ENCODE data around the gene LDB1. TPM values are rescaled to one million over a fixed set of nuclear protein-coding genes. Genes with fewer than 3 reads are reported as not detected.

LDB1 gene
- total RNA-seq, 1 donor from 2014 or later = 28.9 TPM

GRCh38 chr10:102112210-102112817 is 7.9 kb downstream of the LDB1 start:
- no peak for ATAC-seq

GRCh38 chr10:102111276-102111675 is 8.9 kb downstream of the LDB1 start:
- ATAC-seq = no peak

DNA sequence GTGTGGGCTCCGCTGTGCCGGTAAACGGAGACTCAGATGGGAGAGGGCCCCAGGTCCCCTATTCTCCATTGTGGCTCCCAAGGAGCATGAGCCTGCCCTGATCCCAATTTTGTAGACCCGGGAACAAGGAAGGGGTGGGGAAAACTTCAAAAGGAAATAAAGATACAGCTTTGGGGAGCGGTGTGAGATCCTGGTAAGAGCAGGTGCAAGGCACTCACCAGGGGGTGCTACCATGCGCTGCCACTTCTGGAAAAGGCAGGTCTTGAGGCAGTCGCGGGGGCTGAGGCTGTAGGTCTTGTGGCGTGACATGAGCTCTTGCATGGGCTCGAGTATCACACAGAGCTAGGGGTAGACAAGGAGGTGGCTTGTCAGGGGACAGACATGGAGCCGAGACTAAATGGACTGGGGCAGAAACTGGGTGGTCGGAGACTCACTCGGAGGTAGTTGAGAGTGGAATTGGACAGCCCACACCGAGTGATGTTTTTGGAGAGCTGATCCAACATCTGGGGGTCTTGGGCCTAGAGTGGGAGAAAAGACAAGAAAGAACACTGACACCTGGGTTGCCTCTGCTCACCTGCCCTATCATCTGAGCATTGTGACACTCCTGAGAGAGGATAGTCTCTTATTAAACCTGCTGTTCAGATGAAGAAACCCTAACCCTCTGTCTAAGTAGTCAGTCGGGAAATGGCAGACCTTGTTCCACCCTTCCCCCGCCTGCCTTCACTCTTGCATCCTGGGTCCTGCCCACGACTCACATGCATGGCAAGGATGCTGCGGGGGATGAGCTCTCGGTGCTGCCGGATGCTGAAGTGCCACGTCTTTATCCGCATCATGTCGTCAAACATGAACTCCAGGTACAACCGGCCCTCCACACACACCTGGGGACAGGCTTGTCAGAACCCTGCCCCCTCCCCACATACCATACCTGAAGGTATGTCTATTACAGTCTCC is 10.7 kb downstream of the LDB1 start:
- no peak for ATAC-seq

- ATAC-seq = no peak
Observed at GRCh38 chr10:102106998-102107397, 13.2 kb downstream of the LDB1 start.

GRCh38 chr10:102102421-102102820 is 17.7 kb downstream of the LDB1 start:
- no peak for ATAC-seq

DNA sequence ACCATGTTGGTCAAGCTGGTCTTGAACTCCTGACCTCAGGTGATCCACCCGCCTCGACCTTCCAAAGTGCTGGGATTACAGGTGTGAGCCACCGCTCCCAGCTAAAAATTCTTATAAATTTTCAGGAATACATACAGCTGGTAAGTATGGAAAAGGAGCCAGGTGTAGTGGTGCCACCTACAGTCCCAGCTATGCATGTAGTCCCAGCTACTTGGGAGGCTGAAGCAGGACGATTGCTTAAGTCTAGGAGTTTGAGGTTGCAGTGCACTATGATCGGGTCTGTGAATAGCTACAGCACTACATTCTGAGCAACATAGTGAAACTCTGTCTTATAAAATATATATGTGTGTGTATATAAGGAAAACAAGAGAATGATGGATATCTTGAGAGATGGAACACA is 19.0 kb downstream of the LDB1 start:
- ATAC-seq = no peak

- no peak for ATAC-seq
Observed at GRCh38 chr10:102096449-102096848, 23.7 kb downstream of the LDB1 start.

DNA sequence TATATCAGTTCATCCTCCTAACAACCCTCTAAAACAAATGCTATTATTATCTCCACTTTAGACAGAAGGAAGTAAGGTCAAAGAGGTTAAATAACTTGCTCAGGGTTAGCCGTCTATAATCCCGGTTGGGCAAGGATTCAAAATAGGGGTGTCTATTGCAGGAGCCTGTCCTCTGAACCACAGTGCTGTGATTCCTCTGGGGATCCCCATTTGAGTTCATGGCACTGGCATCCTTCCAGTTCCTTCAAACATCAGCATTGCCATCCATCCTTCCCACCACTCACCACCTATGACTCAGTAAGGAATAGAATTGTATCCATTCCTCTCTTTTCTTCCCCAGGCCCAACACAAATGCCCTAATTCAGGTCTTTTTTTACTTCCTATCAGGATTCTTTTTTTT is 29.4 kb downstream of the LDB1 start:
- no peak for ATAC-seq

- no peak for ATAC-seq
Observed at GRCh38 chr10:102086196-102086595, 34.0 kb downstream of the LDB1 start.

DNA sequence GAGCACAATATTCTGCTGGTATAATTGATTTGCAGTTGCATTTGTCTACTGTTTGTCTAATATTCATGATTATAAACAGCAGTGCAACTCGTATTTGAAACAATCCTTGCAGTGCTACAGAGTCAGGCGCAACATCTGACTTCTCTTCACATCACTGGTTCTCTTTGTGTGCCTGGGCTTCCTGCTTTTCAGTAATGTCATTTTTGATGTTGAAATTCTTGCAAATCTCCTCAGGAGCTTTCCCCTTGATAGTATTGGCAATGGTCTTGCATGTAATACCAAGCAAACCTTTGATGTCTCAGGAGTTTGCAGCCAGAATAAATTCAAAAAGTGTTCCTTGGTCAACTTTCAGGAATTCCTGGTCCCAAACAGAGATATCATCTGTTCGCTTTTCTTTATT is 34.8 kb downstream of the LDB1 start:
- ATAC-seq = no peak

- ATAC-seq = no peak
Observed at GRCh38 chr10:102083541-102083940, 36.6 kb downstream of the LDB1 start.

GRCh38 chr10:102072673-102073527 is 47.3 kb downstream of the LDB1 start:
- peak; percentile 85 for ATAC-seq

DNA sequence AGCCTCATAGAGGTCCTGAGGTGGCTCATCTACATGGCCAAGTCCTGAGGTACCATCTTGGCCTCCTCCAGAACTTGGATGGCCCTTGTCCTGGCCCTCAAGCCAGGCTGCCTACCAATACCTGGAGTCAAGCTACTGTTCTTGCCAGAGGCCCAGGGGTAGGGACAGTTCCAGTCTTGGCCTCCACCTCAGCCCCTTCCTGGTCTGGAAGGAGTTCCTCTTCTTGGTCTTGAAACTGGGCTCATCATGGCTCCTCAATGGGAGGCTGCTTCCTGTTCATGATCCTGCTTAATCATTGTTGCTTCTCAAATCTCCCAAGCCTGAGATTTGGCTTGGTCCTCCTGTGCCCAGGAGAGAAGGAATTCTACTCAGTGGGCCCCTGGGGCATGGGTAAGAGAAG is 51.1 kb downstream of the LDB1 start:
- no peak for ATAC-seq

DNA sequence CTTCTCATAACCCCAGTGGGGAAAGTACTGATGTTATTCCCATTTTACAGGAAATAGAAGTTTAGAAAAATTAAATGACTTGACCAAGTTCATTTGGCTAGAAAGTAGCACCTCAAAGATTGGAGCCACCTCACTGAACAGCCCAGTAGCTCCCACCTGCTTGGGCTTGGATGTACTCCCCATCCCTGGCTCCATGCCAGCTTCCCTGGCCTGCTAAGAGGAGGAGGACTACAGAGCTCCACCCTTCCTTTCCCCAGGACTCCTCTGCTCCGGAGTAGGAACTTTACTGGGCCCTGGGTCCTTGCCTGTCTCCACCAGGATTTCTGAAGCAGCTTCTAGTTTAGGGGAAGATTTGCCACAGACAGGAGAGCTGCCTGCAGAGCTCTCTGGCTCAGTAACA is 52.0 kb downstream of the LDB1 start:
- ATAC-seq = no peak

DNA sequence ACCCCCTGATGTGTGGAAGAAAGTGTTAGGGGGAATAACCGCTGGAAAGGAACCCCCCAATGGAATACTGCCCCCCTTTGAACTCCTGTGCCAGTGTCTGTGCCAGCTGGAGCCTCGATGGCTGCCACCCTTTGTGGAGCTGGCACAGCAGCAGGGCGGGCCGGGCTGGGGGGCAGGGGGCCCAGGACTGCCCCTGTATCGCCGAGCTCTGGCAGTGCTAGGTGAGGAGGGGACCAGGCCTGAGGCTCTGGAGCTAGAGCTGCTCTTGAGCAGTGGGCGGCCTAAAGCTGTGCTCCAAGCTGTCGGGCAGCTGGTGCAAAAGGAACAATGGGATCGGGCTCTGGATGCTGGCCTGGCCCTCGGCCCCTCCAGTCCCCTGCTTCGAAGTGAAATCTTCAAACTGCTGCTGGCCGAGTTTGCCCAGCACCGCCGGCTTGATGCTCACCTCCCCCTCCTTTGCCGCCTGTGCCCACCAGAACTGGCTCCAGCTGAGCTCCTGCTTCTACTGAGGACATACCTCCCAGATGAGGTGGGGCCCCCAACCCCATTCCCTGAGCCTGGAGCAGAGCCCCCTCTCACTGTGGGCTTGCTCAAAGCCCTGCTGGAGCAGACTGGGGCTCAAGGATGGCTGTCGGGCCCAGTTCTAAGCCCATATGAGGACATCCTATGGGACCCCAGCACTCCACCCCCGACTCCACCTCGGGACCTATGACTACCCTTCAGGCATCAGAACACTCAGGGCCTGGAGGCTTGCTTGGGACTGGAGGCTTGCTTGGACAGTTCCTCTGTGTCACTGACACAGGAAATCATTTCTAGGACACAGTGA is 52.9 kb downstream of the LDB1 start:
- ATAC-seq = no peak

DNA sequence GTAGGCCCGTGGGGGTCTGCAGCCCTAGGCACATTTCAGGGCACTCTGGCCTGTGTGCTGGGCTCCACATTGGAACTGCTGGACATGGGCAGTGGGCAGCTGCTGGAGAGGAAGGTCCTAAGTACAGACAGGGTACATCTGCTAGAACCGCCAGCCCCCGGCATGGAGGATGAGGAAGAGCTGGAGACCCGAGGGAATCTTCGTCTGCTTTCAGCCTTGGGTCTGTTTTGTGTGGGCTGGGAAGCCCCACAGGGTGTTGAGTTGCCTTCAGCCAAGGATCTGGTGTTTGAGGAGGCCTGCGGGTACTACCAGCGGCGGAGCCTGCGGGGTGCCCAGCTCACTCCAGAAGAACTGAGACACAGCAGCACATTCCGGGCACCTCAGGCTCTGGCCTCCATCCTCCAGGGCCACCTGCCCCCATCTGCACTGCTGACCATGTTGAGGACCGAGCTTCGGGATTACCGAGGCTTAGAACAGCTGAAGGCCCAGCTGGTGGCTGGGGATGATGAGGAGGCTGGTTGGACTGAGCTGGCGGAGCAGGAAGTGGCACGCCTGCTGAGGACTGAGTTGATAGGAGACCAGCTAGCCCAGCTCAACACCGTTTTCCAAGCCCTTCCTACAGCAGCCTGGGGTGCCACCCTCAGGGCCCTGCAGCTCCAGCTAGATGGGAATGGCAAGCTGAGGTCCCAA is 53.6 kb downstream of the LDB1 start:
- peak; percentile 10 for ATAC-seq

DNA sequence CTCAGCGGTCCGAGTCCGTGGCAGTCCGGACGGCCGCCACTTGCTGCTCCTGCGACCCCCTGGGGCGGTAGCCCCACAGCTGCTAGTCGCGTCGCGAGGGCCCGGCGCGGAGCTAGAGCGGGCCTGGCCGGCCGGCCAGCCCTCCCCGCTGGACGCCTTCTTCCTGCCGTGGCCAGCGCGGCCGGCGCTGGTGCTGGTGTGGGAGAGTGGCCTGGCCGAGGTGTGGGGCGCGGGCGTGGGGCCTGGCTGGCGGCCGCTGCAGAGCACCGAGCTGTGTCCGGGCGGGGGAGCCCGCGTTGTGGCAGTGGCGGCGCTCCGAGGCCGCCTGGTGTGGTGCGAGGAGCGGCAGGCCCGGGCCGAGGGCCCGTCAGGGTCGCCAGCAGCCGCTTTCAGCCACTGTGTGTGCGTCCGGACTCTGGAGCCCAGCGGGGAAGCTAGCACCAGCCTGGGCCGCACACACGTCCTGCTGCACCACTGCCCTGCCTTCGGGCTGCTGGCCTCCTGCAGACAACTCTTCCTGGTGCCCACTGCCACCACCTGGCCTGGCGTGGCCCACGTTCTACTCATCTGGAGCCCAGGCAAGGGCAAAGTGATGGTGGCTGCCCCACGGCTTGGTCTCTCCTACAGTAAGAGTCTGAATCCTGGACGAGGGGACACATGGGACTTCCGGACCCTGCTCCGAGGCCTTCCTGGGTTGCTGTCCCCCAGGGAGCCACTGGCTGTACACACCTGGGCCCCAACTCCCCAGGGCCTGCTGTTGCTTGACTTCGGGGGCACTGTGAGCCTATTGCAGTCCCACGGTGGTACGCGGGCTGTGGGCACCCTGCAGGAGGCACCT is 54.4 kb downstream of the LDB1 start:
- ATAC-seq = peak; percentile 53

- peak; percentile 98 for ATAC-seq
Observed at GRCh38 chr10:102064868-102065560, 55.2 kb downstream of the LDB1 start, which contains the start of gene HPS6. HPS6 (plus strand) TSS chr10:102065349; CDS start chr10:102065475, 126 bp downstream.

DNA sequence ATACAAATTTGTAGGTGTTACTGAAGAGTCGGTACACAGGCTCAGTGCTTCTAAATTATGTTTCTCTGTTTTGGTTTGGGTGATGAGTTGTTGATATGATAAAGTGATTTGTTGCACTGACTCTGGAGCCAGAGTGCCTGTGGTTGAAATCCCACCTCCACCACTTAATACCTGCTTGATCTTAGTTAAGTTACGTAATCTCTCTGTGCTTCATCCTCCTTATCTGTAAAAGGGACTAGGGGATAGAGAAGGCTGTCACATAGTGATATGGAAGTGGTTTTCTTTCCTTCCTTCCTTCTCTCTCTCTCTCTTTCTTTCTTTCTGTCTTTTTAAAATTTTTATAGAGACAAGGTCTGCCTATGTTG is 55.7 kb downstream of the LDB1 start:
- ATAC-seq = no peak

GRCh38 chr10:102059987-102060386 is 60.2 kb downstream of the LDB1 start:
- no peak for ATAC-seq

Measured in esophagus mucosa (tissue), 1 donor.